Neural cell (in vitro differentiated cells): ENCODE data around the gene HIPK2.

ENCODE experiments used
- CTCF ChIP-seq: fragments of 450-650 bp; IDR thresholded peaks from 2 replicates; pipeline ENCODE4 v1.5.1; 2014; ENCODE audit warnings: antibody characterized with exemption, mild to moderate bottlenecking, moderate library complexity; ENCODE audit not compliant: poor library complexity, severe bottlenecking
- EP300 ChIP-seq: fragments of 450-650 bp; conservative IDR thresholded peaks from 2 replicates; pipeline ENCODE4 v1.6.1; 2014; ENCODE audit warnings: antibody characterized with exemption, mild to moderate bottlenecking, moderate library complexity; ENCODE audit not compliant: poor library complexity, severe bottlenecking
- EZH2 ChIP-seq: fragments of 200-600, 300-800 bp; shearing (Covaris generic), sonication (generic); IDR thresholded peaks from 2 replicates; pipeline ENCODE4 v1.6.1; 2014; ENCODE audit warnings: antibody characterized with exemption, low read length, borderline replicate concordance, mild to moderate bottlenecking; ENCODE audit not compliant: insufficient read depth, poor library complexity, severe bottlenecking
- MXI1 ChIP-seq: fragments of 450-650 bp; conservative IDR thresholded peaks from 2 replicates; pipeline ENCODE4 v1.6.1; 2014; ENCODE audit warnings: antibody characterized with exemption, mild to moderate bottlenecking; ENCODE audit not compliant: poor library complexity, severe bottlenecking
- POLR2AphosphoS5 ChIP-seq: IDR thresholded peaks from 2 replicates; pipeline ENCODE4 v1.6.1; 2012
- RAD21 ChIP-seq: fragments of 450-650 bp; conservative IDR thresholded peaks from 2 replicates; pipeline ENCODE4 v1.6.1; 2014; ENCODE audit warnings: antibody characterized with exemption, mild to moderate bottlenecking, moderate library complexity
- SMC3 ChIP-seq: fragments of 450-650 bp; conservative IDR thresholded peaks from 2 replicates; pipeline ENCODE4 v1.6.1; 2014; ENCODE audit warnings: antibody characterized with exemption, mild to moderate bottlenecking, moderate library complexity; ENCODE audit not compliant: poor library complexity
- TAF1 ChIP-seq: IDR thresholded peaks from 2 replicates; pipeline ENCODE4 v1.6.1; 2012; ENCODE audit warnings: low read depth
- TF ChIP-seq, protein P1 (sequence below): IDR thresholded peaks from 2 replicates; pipeline ENCODE4 v1.6.1; 2012; ENCODE audit warnings: borderline replicate concordance

DNA sequence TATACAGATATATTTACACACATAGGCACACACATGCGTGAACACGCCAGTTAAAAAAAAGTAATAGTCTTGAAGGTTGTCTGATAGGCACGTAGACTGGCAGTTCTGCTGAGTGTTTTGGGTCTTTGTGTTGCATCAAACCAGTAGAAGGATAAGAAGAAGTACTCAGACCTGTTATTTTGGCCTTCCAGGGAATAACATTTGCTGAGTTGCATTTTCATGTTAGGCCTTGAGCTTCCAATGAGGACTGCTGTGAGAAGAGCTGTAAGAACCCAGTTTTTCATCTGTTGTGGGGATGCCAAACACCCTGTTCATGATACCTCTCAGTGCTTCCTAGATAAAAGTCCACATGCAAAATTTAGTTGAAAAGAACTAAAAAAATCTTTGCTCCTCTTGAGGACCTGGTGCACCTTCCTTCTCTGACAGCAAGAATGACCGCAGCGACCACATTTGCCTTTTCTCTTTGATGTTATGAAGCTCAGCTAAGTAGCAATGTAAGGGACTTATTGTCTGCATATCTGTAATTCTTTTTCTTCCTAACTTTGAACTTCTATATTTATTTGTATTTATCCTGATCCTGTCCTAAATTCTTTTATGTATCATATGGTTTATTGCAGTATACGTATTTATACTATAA is 27.2 kb downstream of the HIPK2 start:
- TF ChIP-seq CTCF (no peak), EP300 (no peak), POLR2AphosphoS5 (no peak), RAD21 (no peak), TAF1 (no peak), EZH2 (no peak), MXI1 (no peak), SMC3 (no peak)
- TF ChIP-seq, protein P1, sequence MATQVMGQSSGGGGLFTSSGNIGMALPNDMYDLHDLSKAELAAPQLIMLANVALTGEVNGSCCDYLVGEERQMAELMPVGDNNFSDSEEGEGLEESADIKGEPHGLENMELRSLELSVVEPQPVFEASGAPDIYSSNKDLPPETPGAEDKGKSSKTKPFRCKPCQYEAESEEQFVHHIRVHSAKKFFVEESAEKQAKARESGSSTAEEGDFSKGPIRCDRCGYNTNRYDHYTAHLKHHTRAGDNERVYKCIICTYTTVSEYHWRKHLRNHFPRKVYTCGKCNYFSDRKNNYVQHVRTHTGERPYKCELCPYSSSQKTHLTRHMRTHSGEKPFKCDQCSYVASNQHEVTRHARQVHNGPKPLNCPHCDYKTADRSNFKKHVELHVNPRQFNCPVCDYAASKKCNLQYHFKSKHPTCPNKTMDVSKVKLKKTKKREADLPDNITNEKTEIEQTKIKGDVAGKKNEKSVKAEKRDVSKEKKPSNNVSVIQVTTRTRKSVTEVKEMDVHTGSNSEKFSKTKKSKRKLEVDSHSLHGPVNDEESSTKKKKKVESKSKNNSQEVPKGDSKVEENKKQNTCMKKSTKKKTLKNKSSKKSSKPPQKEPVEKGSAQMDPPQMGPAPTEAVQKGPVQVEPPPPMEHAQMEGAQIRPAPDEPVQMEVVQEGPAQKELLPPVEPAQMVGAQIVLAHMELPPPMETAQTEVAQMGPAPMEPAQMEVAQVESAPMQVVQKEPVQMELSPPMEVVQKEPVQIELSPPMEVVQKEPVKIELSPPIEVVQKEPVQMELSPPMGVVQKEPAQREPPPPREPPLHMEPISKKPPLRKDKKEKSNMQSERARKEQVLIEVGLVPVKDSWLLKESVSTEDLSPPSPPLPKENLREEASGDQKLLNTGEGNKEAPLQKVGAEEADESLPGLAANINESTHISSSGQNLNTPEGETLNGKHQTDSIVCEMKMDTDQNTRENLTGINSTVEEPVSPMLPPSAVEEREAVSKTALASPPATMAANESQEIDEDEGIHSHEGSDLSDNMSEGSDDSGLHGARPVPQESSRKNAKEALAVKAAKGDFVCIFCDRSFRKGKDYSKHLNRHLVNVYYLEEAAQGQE, result no peak
